HT-29 (cell line): ENCODE measurements around the gene PKN1. TPM values are rescaled to one million over a fixed set of nuclear protein-coding genes. Genes with fewer than 3 reads are reported as not detected.
"Not testable (repeated sequence)": the region's sequence is repeated elsewhere in the genome, so short reads cannot be mapped to it uniquely, and the experiment has no call there.

Experiments
- DNase-seq: peaks from one replicate; pipeline ENCODE4 v3.0.0-alpha.2; 2015; ENCODE audit warnings: low spot score
- total RNA-seq: library from RNA; depleted of rRNA; stranded (reverse); fragments of >200 nt; shearing (Covaris generic); gene quantifications from 2 replicates; pipeline ENCODE4 v1.2.3, GENCODE V29; 2014

PKN1 gene
- total RNA-seq, 1 experiment from 2014 or later = 66.9 TPM

- DNase-seq = no peak
Observed at GRCh38 chr19:14480700-14481079, 47.6 kb downstream of the PKN1 start.

- DNase-seq = no peak
Observed at GRCh38 chr19:14482172-14482941, 49.3 kb downstream of the PKN1 start.

- DNase-seq = no peak
Observed at GRCh38 chr19:14487370-14488125, 54.4 kb downstream of the PKN1 start.

- DNase-seq = no peak
Observed at GRCh38 chr19:14492756-14493337, 59.7 kb downstream of the PKN1 start.

- DNase-seq = no peak
Observed at GRCh38 chr19:14494411-14494810, 61.3 kb downstream of the PKN1 start.

- peak; percentile 31 for DNase-seq
Observed at GRCh38 chr19:14494910-14495671, 62.0 kb downstream of the PKN1 start.

- DNase-seq = no peak
Observed at GRCh38 chr19:14495672-14496028, 62.5 kb downstream of the PKN1 start.

- DNase-seq = peak; percentile 92
Observed at GRCh38 chr19:14496029-14496833, 63.1 kb downstream of the PKN1 start, which contains the start of gene GIPC1. Gene GIPC1 (minus strand): TSS chr19:14496127. CDS start chr19:14482976, 13,151 bp downstream.

- no peak for DNase-seq
Observed at GRCh38 chr19:14496834-14497227, 63.7 kb downstream of the PKN1 start.

- DNase-seq = peak; percentile 62
Observed at GRCh38 chr19:14497228-14497921, 64.3 kb downstream of the PKN1 start.

- no peak for DNase-seq
Observed at GRCh38 chr19:14502334-14503092, 69.4 kb downstream of the PKN1 start.

- no peak for DNase-seq
Observed at GRCh38 chr19:14503285-14503684, 70.2 kb downstream of the PKN1 start.

- not testable (repeated sequence) for DNase-seq
Observed at GRCh38 chr19:14504575-14504974, 71.5 kb downstream of the PKN1 start.

GRCh38 chr19:14505488-14506239 is 72.6 kb downstream of the PKN1 start:
- DNase-seq = peak; percentile 81

GRCh38 chr19:14507704-14508542 is 74.8 kb downstream of the PKN1 start:
- DNase-seq = peak; percentile 62

GRCh38 chr19:14510311-14511228 is 77.5 kb downstream of the PKN1 start:
- peak; percentile 39 for DNase-seq

GRCh38 chr19:14511229-14511593 is 78.1 kb downstream of the PKN1 start:
- no peak for DNase-seq
